Loucy (cell line): Measurements from ENCODE around the gene COX8C.

Experiments used
- H2AFZ ChIP-seq: fragments of 200-600 bp; sonication (generic); 2 replicates; pipeline ENCODE4 v1.6.0; 2016; ENCODE audit warnings: antibody characterized with exemption, mild to moderate bottlenecking, low read length, moderate library complexity
- H3F3A ChIP-seq: fragments of 200-600 bp; 2 replicates; pipeline ENCODE4 v1.6.0; 2016; ENCODE audit warnings: antibody characterized with exemption, low read depth, mild to moderate bottlenecking
- H3K27me3 ChIP-seq: fragments of 200-600 bp; sonication (generic); 2 replicates; pipeline ENCODE4 v1.6.1; 2014; ENCODE audit warnings: low read length, mild to moderate bottlenecking; ENCODE audit not compliant: insufficient read depth, poor library complexity, severe bottlenecking
- H3K36me3 ChIP-seq: fragments of 200-600 bp; sonication (generic); 2 replicates; pipeline ENCODE4 v1.6.1; 2016; ENCODE audit warnings: low read length; ENCODE audit not compliant: insufficient read depth
- H3K4me1 ChIP-seq: fragments of 200-600 bp; sonication (generic); 2 replicates; pipeline ENCODE4 v1.5.1; 2014; ENCODE audit warnings: low read length, mild to moderate bottlenecking; ENCODE audit not compliant: insufficient read depth, poor library complexity, severe bottlenecking
- H3K4me2 ChIP-seq: fragments of 200-600 bp; sonication (generic); 2 replicates; pipeline ENCODE4 v1.6.0; 2014; ENCODE audit warnings: antibody characterized with exemption, low read length, low read depth, mild to moderate bottlenecking; ENCODE audit not compliant: poor library complexity, severe bottlenecking
- H3K4me3 ChIP-seq: fragments of 200-600 bp; sonication (generic); 2 replicates; pipeline ENCODE4 v1.5.1; 2014; ENCODE audit warnings: low read length, mild to moderate bottlenecking, mixed read lengths; ENCODE audit not compliant: poor library complexity, severe bottlenecking
- H3K79me2 ChIP-seq: fragments of 200-600 bp; sonication (generic); 2 replicates; pipeline ENCODE4 v1.6.1; 2014; ENCODE audit warnings: low read length; ENCODE audit not compliant: insufficient read depth
- H3K9ac ChIP-seq: fragments of 200-600 bp; sonication (generic); 2 replicates; pipeline ENCODE4 v1.6.0; 2014; ENCODE audit warnings: mild to moderate bottlenecking, low read depth, low read length, moderate library complexity; ENCODE audit not compliant: poor library complexity, severe bottlenecking
- H3K9me2 ChIP-seq: fragments of 200-600 bp; sonication (generic); replicated peaks from 2 replicates; pipeline ENCODE4 v1.6.1; 2016; ENCODE audit warnings: low read depth, low read length, mixed read lengths
- H3K9me3 ChIP-seq: fragments of 200-600 bp; sonication (generic); 2 replicates; pipeline ENCODE4 v1.6.1; 2014; ENCODE audit warnings: mild to moderate bottlenecking, antibody characterized with exemption, low read length, low read depth; ENCODE audit not compliant: insufficient read depth
- H4K20me1 ChIP-seq: fragments of 200-600 bp; sonication (generic); 2 replicates; pipeline ENCODE4 v1.6.0; 2014; ENCODE audit warnings: antibody characterized with exemption, low read length, mild to moderate bottlenecking; ENCODE audit not compliant: insufficient read depth, poor library complexity, severe bottlenecking
- EZH2phosphoT487 ChIP-seq: fragments of 200-600 bp; IDR thresholded peaks from 2 replicates; pipeline ENCODE4 v1.6.1; 2018; ENCODE audit warnings: antibody characterized with exemption, mild to moderate bottlenecking, moderate library complexity, borderline replicate concordance
- TF ChIP-seq, protein P1 (sequence below): fragments of 200-600 bp; sonication (generic); conservative IDR thresholded peaks from 2 replicates; pipeline ENCODE4 v1.5.1; 2014; ENCODE audit warnings: mild to moderate bottlenecking, antibody characterized with exemption, low read length

The COX8C gene

DNA sequence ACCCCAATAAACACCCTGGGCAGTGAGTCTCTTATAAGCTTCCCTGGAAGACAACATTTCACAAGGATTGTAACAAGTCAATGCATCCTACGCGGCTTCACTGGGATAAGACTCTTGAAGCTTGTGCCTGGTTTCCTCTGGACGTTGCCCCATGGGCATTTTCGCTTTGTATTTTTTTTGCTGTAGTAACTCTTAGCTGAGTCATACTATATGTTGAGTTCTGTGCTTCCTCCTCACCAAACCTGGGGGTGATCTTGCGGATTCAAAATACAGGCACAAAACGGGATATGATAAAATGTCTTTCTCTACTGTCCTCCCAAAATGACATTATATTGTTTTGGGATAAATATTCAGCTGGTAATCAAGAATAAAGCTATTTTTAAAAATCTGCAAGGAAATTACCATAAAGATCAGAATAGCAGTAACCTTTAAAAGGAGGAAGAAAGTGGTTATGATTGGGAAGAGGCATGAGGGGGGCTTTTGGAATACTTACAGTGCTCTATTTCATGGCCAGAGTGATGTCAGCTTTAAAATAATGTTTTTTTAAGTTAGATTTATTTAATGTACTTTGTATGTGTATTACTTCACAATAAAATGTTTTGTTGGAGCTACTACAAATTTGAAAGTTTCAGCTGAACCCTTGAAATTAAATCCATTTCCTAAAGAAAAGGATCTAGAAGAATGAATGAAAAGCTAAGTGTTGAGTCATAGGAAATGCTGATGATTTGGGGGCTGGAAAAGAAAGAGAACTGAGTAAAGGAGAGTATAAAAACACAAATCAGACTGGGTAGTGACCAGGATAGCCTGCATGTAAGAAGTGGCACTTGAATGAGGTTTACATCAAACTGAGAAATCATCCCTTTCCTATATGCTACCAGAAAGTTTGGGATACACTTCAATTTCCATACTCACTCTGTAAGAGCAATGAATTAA is 28.8 kb upstream of the COX8C start:
- H2AFZ ChIP-seq: no peak overlapping the region

DNA sequence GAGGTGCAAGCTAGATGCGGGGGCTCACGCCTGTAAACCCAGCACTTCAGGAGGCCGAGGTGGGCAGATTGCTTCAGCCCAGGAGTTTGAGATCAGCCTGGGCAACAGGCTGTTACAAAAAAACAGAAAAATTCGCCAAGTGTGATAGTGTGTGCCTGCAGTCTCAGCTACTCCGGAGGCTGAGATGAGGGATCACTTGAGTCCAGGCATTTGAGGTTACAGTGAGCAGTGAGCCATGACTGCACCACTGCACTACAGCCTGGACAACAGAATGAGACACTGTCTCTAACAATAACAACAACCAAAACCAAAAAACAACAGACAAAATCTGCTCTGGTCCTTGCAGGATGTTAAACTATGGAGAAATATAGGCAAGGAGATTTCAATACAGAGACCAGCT is 28.1 kb upstream of the COX8C start:
- H3K4me3 ChIP-seq: no peak overlapping the region
- H3F3A ChIP-seq: peaks cover 6% of the 10 kb centered on the region; the same call in 1 of the 2 replicates
- H4K20me1 ChIP-seq: peaks cover 89% of the 10 kb centered on the region
- H3K27me3 ChIP-seq: no peaks in the 10 kb centered on the region
- no peak for TF ChIP-seq EZH2phosphoT487
- TF ChIP-seq, protein P1, sequence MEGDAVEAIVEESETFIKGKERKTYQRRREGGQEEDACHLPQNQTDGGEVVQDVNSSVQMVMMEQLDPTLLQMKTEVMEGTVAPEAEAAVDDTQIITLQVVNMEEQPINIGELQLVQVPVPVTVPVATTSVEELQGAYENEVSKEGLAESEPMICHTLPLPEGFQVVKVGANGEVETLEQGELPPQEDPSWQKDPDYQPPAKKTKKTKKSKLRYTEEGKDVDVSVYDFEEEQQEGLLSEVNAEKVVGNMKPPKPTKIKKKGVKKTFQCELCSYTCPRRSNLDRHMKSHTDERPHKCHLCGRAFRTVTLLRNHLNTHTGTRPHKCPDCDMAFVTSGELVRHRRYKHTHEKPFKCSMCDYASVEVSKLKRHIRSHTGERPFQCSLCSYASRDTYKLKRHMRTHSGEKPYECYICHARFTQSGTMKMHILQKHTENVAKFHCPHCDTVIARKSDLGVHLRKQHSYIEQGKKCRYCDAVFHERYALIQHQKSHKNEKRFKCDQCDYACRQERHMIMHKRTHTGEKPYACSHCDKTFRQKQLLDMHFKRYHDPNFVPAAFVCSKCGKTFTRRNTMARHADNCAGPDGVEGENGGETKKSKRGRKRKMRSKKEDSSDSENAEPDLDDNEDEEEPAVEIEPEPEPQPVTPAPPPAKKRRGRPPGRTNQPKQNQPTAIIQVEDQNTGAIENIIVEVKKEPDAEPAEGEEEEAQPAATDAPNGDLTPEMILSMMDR: no peak
- peaks cover 100% of the 10 kb centered on the region for H3K79me2 ChIP-seq
- peak overlapping the region; percentile 52 for H3K4me2 ChIP-seq
- peaks cover 19% of the 10 kb centered on the region for H3K36me3 ChIP-seq
- no peak overlapping the region for H2AFZ ChIP-seq
- H3K9ac ChIP-seq: no peak overlapping the region
- no peaks in the 10 kb centered on the region for H3K9me3 ChIP-seq
- no peaks in the 10 kb centered on the region for H3K9me2 ChIP-seq
- peaks cover 47% of the 10 kb centered on the region for H3K4me1 ChIP-seq

More for the DNA sequence above, 28.8 kb upstream of the COX8C start:
- Histone ChIP-seq H3K36me3 (peaks cover 14% of the 10 kb centered on the region), H3K27me3 (no peaks in the 10 kb centered on the region), H3K4me3 (no peak overlapping the region), H4K20me1 (peaks cover 89% of the 10 kb centered on the region), H3K4me1 (peaks cover 40% of the 10 kb centered on the region), H3F3A (peaks cover 6% of the 10 kb centered on the region; the same call in 1 of the 2 replicates), H3K9me3 (no peaks in the 10 kb centered on the region), H3K4me2 (peak overlapping the region; percentile 52), H3K79me2 (peaks cover 100% of the 10 kb centered on the region), H3K9me2 (no peaks in the 10 kb centered on the region), H3K9ac (no peak overlapping the region)
- no peak for TF ChIP-seq EZH2phosphoT487
- TF ChIP-seq, protein P1: no peak

DNA sequence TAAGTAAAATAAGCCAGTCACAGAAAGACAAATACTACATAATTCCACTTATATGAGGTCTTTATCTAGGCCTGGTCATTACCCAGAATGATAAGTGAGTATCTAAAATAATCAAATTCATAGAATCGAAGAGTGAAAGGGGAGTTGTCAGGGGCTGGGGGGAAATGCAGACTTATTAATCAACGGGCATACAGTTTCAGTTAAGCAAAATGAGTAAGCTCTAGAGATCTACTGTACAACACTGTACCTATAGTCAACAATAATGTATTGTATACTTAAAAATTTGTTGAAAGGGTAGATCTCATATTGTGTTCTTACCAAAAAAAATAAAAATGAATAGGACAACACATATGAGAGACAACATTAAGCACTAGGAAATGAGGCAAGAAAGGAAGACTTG is 27.5 kb upstream of the COX8C start:
- no peak overlapping the region for H2AFZ ChIP-seq
- no peaks in the 10 kb centered on the region for H3K27me3 ChIP-seq
- peaks cover 47% of the 10 kb centered on the region for H3K4me1 ChIP-seq
- H3K4me3 ChIP-seq: peak overlapping the region; percentile 45
- no peaks in the 10 kb centered on the region for H3K9me2 ChIP-seq
- no peak for TF ChIP-seq EZH2phosphoT487
- peaks cover 24% of the 10 kb centered on the region for H3K36me3 ChIP-seq
- no peaks in the 10 kb centered on the region for H3K9me3 ChIP-seq
- peaks cover 6% of the 10 kb centered on the region; the same call in 1 of the 2 replicates for H3F3A ChIP-seq
- H3K79me2 ChIP-seq: peaks cover 100% of the 10 kb centered on the region
- H4K20me1 ChIP-seq: peaks cover 89% of the 10 kb centered on the region
- H3K9ac ChIP-seq: peak overlapping the region; percentile 4
- H3K4me2 ChIP-seq: peak overlapping the region; percentile 52
